G401 (cell line): ENCODE results near the gene CIB4. TPM values are rescaled to one million over a fixed set of nuclear protein-coding genes. Genes with fewer than 3 reads are reported as not detected.

ENCODE experiments used
- DNase-seq: peaks from one replicate; pipeline ENCODE4 v3.0.0-alpha.2; 2015; ENCODE audit warnings: low spot score
- in situ Hi-C: cut with HindIII; loops from 2 replicates; pipeline ENCODE4 v1.10.0; 2016; ENCODE audit warnings: low sequenced_read_pairs, mixed read lengths
- total RNA-seq: library from RNA; depleted of rRNA; stranded (reverse); fragments of >200 nt; shearing (Covaris generic); gene quantifications from 2 replicates; pipeline ENCODE4 v1.2.3, GENCODE V29; 2014

Gene CIB4
- total RNA-seq, 1 experiment from 2014 or later = not detected

DNA sequence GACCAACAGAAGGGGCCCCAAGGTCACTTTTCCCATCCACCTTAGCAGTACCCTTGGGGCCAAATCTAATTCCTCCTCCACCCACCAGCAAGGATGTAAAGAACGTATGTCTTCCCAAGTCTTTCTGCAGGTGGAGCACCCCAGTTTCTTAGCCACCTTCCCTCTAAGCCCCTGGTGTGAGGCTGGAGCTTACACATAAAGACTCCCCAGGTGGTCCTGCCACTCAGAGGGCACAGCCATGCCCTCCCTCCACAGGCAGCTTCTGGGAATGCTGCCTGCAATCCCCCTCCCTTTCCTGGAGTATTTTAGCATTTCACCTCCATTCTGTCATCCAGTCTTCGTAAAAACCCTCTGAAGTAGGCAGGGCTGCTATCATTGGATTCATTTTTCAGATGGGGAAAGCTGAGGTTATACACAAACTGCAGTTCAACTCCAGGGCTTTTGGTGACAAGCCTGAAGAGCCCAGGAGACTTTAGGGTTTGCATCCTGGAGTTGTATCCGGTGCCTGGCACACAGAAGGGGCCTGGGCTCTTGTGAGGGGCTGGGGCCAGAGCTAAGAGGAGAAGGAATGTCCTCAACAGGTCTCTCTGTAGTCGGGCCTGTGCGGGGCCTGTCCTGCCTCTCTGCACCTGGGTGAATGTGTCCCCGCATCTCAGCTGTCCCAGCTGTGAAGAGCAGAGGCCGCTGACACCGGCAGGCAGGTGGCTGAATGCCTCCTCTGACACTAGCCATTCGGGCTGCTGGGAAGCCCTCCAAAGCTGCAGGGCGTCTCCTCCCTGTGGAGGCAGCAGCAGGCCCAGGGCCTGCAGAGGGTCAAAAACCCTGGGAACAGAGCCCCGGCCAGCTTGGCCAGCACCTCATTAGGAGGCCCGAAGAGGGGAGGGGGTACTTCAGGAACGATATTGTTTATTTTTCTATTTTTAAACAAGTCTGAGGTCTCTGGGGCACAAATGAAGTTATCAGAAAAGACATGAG lies 27.6 kb downstream of the CIB4 start:
- peak; percentile 25 for DNase-seq
- in situ Hi-C loops = no loop called here

DNA sequence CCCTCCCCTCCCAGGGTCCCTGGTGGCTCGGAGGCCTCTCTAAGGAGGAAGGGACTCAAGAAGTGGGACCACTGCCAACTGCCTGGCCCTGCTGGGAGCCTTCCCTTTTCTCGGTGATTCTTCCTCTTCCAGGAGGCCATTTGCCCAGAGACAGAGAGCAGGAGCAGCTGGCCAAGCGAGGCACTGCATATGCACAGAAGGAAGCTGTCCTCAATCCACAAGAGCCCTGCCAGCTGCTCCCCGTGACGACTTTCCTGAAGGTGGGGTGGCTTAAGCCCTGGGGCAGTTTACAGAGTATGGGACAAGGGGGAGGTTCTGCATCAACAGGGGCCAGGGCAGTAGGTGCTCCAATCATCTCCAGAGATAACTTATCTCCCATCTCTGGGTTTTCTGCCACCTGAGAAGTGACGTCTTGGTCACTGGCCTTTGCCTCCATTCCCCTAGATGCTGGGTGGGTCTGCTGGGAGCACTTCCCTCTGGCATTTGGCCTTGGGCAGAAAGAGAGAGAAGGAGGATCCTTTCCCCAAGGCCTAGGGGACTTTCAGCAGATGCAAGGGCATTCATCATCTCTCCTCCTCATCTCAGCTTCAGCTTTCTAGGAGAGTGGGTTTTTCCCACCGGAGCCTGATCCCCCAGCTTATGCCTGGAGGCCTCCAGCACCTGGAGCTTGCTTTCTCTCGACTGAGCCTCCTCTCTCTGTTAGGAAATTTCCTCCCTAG lies 28.5 kb downstream of the CIB4 start:
- peak; percentile 29 for DNase-seq
- in situ Hi-C loops = no loop called here

DNA sequence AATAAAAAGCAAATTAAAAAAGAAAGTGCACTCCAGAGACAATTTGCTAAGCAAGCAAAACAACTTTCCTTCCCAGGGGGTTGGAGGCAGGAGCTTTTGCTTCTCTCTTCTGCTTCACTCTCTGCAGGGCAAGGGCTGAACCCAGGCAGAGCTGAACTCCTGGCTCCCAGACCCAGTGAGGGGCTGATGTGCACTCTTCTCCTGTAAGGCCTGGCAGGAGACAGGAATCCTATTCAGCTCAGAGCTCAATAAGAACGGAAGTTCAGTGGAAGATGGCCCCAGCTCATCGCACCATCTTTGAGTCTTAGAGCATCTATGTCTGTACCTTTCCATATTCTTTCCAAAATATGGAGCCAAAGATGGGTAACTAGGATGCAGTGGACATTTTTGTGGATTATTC lies 29.1 kb downstream of the CIB4 start:
- in situ Hi-C loops = no loop called here
- no peak for DNase-seq

DNA sequence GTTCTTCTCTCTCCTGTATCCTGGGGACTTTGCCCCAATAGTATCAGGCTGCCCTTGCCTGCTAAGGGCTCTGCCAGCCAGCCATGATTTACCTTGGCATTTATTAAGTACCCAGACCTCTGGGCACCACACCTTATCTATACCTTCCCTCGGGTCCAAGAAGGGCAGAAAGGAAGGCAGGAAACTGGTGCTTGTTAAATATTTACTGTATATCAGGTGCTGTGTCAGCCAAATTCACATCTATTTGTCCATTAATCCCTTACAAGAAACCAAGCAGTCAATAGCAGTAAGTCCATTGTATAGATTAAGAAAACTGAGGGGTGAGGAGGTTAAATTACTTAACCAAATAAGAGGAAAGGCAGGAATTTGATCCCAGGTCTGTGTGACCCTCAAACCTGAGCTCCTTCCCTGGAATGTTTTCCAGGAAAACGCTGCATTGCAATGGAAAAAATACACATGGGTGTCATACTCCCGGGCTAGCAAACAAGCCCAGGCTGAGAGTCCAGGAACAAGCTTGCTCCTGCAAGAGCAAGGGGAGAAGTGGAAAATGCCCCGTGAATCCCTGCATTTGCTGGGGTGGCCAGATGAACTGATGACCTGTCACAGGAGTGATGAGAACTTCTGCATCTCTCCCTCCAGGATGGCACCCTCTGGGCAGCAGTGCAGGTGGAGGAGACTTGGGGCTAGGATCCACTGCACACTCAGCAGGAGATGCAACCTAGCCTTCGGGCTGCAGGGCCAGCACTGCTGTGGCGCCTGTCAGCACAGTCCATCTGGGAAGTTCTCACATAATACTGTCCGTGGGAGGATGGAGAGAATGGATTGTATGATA lies 30.4 kb downstream of the CIB4 start:
- in situ Hi-C loops = no loop called here
- DNase-seq = no peak

DNA sequence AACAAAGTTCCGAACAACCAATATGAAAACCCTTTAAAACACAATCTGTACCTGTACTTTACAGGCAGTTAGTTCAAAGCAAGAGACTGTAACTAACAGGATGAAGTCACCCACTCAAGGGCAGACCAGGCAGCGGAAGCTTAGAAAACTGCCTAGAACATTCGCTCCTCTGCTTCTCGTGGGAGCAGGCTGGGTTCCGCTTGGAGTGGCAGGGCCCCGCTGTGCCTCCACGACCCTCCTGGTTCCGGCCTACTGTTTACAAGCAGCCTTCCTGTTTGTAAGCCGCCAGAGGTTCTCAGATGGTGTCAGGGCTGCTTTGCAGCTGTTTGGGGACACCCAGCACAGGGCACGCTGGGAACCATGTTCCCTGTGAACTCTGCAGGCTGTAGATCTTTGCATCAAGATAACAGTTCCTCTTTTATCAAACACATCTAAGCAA lies 31.3 kb downstream of the CIB4 start:
- DNase-seq = no peak
- in situ Hi-C loops = no loop called here

DNA sequence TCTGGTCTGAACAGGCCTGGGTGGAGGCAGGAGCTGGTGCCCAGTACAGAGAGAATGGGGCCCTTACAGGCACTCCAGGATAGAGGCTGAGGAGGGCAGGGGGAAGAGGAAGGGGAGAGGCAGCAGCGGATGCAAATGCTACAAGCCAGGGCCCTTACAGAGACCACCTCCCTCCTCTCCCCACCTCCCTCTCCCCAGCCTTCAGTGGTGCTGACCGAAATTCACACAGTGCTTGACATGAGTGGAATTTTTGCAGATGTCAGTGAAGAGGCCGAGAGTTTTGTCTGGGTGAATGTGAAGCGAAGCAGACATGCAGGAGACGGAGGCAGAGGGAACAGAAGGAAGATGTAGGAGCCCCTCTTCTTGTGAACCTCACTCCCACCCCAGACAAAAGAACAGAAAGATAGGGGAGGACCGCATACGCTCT lies 31.9 kb downstream of the CIB4 start:
- DNase-seq = no peak
- in situ Hi-C loops = no loop called here

DNA sequence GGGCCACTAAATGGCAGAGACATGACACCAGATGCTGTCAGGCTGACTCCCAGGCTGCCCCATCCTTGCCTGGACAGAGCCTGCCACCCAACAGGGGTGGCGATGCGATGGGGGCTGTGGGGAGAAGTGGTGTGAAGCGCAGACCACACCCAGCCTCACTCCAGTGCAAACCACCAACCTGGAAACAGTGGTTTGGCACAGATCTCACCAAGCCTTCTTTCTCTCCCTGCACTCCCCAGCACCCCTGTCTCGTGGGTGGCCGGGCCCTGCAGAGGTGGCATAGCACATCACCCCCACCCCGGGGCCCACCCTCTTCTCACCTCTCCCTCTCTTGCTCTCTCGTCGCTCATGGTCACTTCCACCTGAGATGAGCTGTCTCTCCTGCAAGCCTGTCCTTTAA lies 32.6 kb downstream of the CIB4 start:
- no peak for DNase-seq

DNA sequence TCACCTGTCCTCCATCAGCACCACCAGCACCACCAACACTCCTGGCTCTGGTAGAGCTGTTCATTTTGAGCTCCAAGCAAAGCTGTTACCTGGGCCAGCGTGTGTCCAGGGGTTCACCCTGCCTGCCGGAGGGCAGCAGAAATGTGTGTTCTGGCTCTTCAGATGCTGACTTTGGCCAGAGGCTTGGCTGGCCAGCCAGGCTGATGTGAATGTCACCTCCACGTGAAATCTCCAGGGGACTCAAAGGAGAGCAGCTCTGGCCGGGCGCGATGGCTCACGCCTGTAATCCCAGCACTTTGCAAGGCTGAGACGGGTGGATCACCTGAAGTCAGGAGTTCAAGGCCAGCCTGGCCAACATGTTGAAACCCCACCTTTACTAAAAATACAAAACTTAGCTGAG lies 33.5 kb downstream of the CIB4 start:
- in situ Hi-C loops = no loop called here
- DNase-seq = no peak

More for the DNA sequence above, 32.6 kb downstream of the CIB4 start:
- in situ Hi-C loops = no loop called here

DNA sequence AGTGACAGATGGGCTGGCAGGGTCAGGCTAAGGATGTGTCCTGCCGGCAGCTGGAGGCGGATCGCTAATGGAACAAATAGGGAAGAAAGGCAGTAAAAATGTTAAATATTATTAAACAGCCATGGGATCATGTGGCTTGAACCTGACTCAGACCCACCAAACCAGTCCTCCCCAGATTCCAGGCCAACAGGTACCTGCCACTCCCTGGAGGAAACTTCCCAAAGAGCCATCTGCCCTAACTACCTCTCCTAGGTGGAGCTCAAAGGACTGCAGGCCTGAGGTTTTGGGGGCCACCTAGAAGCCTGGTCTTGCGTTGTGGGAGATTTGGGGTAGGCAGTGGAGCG lies 34.3 kb downstream of the CIB4 start:
- in situ Hi-C loops = no loop called here
- no peak for DNase-seq

DNA sequence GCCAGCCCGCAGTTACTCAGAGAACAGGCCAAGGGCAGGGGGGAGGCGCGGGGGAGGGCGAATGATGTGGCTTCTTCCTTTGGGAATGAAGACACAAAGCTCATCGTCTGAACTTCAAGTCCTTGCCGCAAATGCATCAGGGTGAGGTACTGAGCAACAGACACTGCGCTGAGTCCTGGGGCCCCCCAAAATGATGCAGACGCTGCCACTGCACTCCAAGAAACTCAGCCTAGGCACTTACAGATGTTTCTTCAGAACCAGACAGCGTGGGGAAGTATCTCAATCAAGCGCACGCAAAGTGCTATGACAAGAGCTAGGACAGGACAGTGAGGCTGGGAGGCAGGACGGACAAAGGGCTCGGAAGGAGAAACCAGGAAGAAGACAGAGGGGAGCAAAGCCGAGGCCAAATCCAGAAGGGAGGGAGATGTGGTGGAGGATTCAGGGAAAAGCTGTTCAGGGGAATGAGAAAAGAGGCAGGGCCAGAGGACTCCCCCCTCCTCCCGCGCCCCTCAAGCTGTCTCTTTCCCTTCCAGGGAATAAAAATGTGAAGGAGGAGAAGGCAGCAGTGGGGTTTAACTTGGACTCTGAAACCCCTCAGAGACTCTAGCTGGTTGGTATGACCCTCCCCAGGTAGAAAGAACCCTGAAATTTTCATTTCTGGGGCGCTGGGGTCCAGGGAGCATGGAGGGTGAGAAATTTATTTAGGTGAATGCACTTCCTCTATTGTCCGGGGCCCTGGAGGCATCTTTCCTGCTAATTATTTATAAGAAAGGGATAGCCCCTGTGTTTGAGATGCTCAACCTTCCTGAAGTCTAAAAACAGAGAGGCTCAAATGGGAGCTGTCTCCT lies 34.9 kb downstream of the CIB4 start:
- DNase-seq = no peak
- in situ Hi-C loops = no loop called here

DNA sequence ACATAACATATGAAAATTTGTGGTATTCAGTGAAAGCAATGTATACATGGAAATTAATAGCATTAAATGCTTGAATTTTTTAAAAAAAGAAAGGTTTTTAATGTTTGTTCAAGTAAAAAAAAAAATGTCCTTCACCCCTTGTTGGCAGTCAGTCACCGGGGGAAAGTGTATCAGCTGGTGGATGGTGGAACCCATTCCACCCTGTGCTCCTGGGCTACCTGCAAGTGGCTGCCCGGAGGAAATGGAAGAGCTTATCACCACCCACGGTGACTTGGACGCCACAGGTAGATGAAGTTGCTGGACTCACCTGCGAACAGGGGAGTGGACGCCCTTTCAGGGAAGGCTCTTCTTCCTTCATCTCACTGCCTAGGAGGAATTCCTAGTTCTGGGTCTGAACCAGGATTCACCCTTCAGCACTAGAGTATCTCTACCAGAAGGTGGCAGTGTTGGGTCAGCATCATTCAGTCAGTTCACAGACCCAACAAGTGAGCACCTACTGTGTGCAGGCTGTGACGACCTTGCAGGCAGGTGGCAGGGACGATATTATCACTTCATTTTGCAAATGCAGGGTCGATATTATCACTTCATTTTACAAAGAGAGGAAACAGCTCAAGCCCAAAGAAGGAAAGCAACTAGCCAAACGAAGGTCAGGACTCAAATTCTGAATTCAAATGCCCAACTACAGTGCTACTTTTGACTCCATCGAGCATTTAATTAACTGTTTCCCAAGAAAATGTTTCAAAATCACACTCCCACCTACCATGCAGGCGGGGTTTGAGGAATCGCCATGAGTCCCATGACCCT lies 35.8 kb downstream of the CIB4 start:
- DNase-seq = peak; percentile 76
- in situ Hi-C loops = no loop called here

DNA sequence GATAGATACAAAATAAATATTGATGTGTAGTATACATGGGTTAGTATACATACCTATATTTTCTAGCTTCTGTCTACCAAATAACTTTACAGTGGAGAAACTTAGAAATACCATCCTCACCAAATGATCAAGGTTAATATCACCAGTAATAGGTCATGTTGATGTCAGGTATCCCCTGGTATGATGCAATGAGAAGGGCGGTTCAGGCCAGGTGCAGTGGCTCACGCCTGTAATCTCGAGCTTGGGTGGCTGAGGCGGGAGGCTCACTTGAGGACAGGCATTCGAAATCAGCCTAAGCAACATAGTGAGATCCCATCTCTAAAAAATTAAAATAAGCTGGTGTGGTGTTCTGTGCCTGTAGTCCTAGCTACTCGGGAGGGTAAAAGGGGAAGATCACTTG lies 38.6 kb downstream of the CIB4 start:
- DNase-seq = no peak
- in situ Hi-C loops = no loop called here

DNA sequence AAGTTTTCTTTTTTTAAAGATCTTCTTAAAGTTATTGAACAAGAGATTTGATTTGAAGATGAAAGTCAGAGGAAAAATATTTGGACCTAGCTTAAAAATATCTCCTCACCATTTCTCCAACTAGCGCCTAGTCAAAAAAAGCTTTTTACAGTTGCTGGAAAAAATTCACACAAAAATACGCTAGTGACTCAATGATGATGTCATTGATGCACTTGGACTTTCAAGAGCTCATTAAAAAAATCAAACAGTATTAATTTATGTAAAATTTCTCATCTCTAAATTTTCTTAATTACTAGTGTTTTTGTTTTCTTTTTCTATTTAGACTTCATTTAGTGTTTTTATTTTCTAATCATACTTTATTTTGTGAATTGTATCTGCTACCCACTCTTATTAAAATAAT lies 41.8 kb downstream of the CIB4 start:
- no peak for DNase-seq
- in situ Hi-C loops = no loop called here

DNA sequence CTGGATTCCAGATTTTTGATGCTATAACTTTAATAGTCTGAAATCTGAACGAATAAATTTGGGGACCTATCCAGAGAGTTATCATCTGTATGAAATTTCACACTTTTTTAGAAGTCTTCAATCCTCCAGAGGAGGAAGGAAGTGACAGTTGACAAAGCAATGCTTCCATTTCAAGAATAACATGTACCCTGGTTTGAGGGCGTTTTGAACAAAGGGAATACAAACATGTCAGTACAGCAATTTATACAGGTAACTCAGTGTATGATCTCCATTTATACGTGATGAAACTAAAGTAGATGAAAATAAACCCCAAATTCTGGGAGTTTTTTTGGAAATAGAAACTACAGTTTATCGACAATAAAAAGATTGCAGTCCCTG lies 42.2 kb downstream of the CIB4 start:
- in situ Hi-C loops = no loop called here
- no peak for DNase-seq

DNA sequence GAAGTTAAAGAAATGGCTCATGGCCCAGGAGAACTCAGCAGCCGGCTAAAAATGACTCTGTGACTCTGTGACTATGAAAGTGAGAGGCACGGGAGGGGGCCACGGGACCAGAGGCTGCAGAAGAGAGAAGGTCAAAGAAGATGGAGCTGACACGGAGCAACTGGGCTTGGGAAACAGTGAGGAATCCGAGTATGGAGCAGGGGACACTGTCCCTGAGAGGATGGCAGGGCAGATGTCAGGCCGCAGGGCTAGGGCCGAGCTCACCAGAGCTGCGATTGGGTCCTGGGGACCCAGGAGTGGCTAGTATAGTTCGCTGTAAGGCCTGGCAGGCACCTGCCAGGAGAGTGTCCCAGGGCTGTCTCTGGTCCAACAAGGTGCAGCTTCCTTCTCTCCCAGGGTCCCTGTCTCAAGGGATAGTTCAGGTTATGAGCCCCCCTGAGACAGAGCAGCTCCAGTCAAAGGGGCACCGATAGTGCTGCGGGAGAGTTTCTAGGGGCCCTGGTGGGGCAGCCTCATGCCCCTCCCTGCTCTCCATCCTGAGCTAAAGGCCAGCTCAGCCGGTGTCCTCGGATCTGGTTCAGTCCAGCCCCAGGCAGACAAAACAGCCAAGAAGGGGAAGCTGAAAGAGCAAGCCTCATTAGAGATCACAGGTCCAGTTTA lies 42.7 kb downstream of the CIB4 start:
- in situ Hi-C loops = no loop called here
- DNase-seq = no peak

DNA sequence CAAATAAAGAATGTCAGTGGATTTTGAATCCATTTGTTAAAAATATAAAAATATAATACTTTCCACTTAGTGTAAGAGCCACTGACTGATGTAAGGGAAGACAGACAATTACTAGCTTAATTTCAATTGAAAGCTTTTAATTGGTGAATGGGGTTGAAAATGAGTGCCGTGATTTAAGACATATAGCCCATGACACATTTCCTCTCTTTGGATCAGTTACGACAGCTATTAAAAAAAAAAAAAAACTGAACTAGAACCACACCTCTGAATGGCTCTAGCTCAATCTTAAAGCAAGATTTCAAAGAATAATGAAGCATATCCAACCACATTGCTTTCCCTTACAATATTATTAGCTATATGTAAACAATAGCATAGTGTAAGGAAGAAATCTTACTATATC lies 44.0 kb downstream of the CIB4 start:
- in situ Hi-C loops = no loop called here
- DNase-seq = no peak

DNA sequence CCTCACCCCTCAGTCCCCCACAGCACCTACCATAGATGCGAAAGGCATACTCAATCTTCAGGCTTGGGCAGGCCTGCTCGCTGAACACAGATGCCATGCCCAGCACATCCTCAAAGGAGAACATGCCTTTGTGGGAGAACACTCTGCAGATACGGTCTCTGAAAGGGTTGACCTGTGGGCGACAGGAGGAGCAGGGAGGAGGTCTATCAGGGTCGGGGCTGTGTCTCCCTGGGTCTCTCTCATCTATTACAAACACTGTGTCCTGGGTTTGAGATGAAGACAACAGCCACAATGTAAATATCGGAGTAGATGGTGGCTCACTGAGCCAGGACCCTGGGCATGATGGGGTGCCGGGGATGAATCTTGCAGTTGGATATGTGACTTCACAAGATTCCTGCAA lies 46.0 kb downstream of the CIB4 start:
- in situ Hi-C loops = no loop called here
- DNase-seq = no peak
